Lung (tissue), 16 donors: ENCODE results near the gene SMPX. TPM values are rescaled to one million over a fixed set of nuclear protein-coding genes. Genes with fewer than 3 reads are reported as not detected.

Experiments
- ATAC-seq: fragments of 200-7000 bp; cut with Tn5 transposase; one replicate; pipeline ENCODE4 v1.9.1; 2020; ENCODE audit warnings: moderate number of reproducible peaks; ENCODE audit not compliant: insufficient read depth, low FRiP score
- DNase-seq, 3 donors: peaks; one replicate each; pipeline ENCODE4 v3.0.0-alpha.2; 2013 to 2017
- H3K27ac ChIP-seq, 2 donors: one replicate each; pipeline ENCODE4 v1.5.1; 2013; ENCODE audit warnings: mild to moderate bottlenecking in 2 of 2, moderate library complexity in 2 of 2, control low read depth in 1 of 2, inconsistent platforms in 1 of 2, low read depth in 1 of 2, low read length in 1 of 2
- H3K27me3 ChIP-seq, 3 donors: one replicate each; pipeline ENCODE4 v1.5.1; 2013; ENCODE audit warnings: low read length in 2 of 3; ENCODE audit not compliant: control insufficient read depth in 3 of 3, insufficient read depth in 3 of 3
- H3K36me3 ChIP-seq, 4 donors: one replicate each; pipeline ENCODE4 v1.5.1; 2013; ENCODE audit warnings: low read length in 4 of 4, mild to moderate bottlenecking in 1 of 4, moderate library complexity in 1 of 4; ENCODE audit not compliant: control insufficient read depth in 4 of 4, insufficient read depth in 4 of 4
- H3K4me1 ChIP-seq, 5 donors: one replicate each; pipeline ENCODE4 v1.5.1; 2013; ENCODE audit warnings: low read length in 5 of 5, mild to moderate bottlenecking in 2 of 5, moderate library complexity in 1 of 5; ENCODE audit not compliant: control insufficient read depth in 5 of 5, insufficient read depth in 5 of 5
- H3K4me3 ChIP-seq: one replicate; pipeline ENCODE4 v1.5.1; 2013; ENCODE audit warnings: mild to moderate bottlenecking, control low read depth, moderate library complexity
- H3K9ac ChIP-seq, 2 donors: one replicate each; pipeline ENCODE4 v1.5.1; 2013; ENCODE audit warnings: low read length in 2 of 2, control low read depth in 1 of 2; ENCODE audit not compliant: insufficient read depth in 1 of 2
- H3K9me3 ChIP-seq, 4 donors: one replicate each; pipeline ENCODE4 v1.5.1; 2013; ENCODE audit warnings: low read length in 3 of 4, mild to moderate bottlenecking in 1 of 4, moderate library complexity in 1 of 4; ENCODE audit not compliant: control insufficient read depth in 4 of 4, insufficient read depth in 3 of 4
- CTCF ChIP-seq: IDR thresholded peaks from 2 replicates; pipeline ENCODE4 v1.5.1; 2012; ENCODE audit warnings: mild to moderate bottlenecking; ENCODE audit errors: control extremely low read depth, extremely low read depth
- WGBS, 2 donors: extraction: QIAGEN DNeasy Blood & Tissue Kit; methylation state at CpG; one replicate each; pipeline ENCODE4 v1.1.7; 2013; 5-methylcytosine and 5-hydroxymethylcytosine counted together
- long read RNA-seq, 5 donors: transcript quantifications; one replicate each; lab custom pipeline, GENCODE V29; 2026
- polyA plus RNA-seq, 2 donors: library from polyadenylated mRNA; stranded (reverse); fragments of 200-250 nt; gene quantifications; one replicate each; pipeline ENCODE4 v1.2.1, GENCODE V29; 2013
- total RNA-seq, 2 donors: library from RNA; depleted of rRNA in 1 of 2; stranded (reverse); fragments of >200 nt in 1 of 2; gene quantifications; one replicate each; pipeline ENCODE4 v1.2.1, GENCODE V29; 2014 to 2021
- donor health status: control.
- donor health status: control.
- donor health status: Bipolar disorder and iron deficiency.
- donor health status: healthy.
- donor health status: DM: yes; HTN: yes; CAD: no.

The SMPX gene
- total RNA-seq, result 1 to 10 TPM in 1 of 2 donors, not detected in 1; 2.3 TPM
- polyA plus RNA-seq, result under 1 TPM in 1 of 2 donors, not detected in 1; 0.08 TPM
- long read RNA-seq, donor 1, partial matches to known transcripts, result 0 of 4 reads
- long read RNA-seq, donor 1, other reads (novel, unspliced or antisense), result 0 of 4 reads
- long read RNA-seq, donor 2, transcript SMPX-203 (5 exons, 891 nt), result major isoform, 5 of 5 reads
- long read RNA-seq, donor 2, partial matches to known transcripts, result 0 of 5 reads
- long read RNA-seq, donor 2, other reads (novel, unspliced or antisense), result 0 of 5 reads
- long read RNA-seq, donor 3, result 0 reads
- long read RNA-seq, donor 4, result 0 reads
- long read RNA-seq, donor 5, transcript SMPX-203 (5 exons, 891 nt), result major isoform, 7 of 7 reads
- long read RNA-seq, donor 5, partial matches to known transcripts, result 0 of 7 reads
- long read RNA-seq, donor 5, other reads (novel, unspliced or antisense), result 0 of 7 reads

GRCh38 chrX:21757960-21758359 lies at the start of gene SMPX:
SMPX (minus strand) TSS chrX:21758116; CDS start chrX:21754290, 3,826 bp downstream.
- Histone ChIP-seq H3K27ac (peak within 1 kb of the TSS in 1 of 2 donors; percentile 81), H3K27me3 (peaks cover 0 to 15% (median 12%) of the 10 kb centered on the region in 3 donors), H3K4me1 (no peaks in the 10 kb centered on the region), H3K36me3 (no peaks in the 10 kb centered on the region), H3K9ac (no peak within 1 kb of the TSS), H3K9me3 (no peaks in the 10 kb centered on the region), H3K4me3 (no peak within 1 kb of the TSS)
- DNase-seq (peak in 1 of 3 donors; percentile 11), ATAC-seq (no peak)
- TF ChIP-seq CTCF, result no peak
- 63 to 71% methylated on average over 12 of the region's 12 CpGs for WGBS, 2 donors

GRCh38 chrX:21806691-21807090 lies 48.8 kb upstream of the SMPX start:
- Histone ChIP-seq H3K9ac (no peak overlapping the region), H3K36me3 (no peaks in the 10 kb centered on the region), H3K9me3 (peaks cover 0 to 5% (median 0%) of the 10 kb centered on the region in 4 donors), H3K4me3 (no peak overlapping the region), H3K27me3 (peaks cover 0 to 6% (median 0%) of the 10 kb centered on the region in 3 donors), H3K4me1 (no peaks in the 10 kb centered on the region), H3K27ac (no peak overlapping the region)
- no peak for TF ChIP-seq CTCF
- DNase-seq (no peak), ATAC-seq (no peak)

- H3K27ac ChIP-seq, result no peak overlapping the region
- H3K36me3 ChIP-seq, result no peaks in the 10 kb centered on the region
- no peaks in the 10 kb centered on the region for H3K4me1 ChIP-seq
- H3K9me3 ChIP-seq, result no peaks in the 10 kb centered on the region
- ATAC-seq (no peak), DNase-seq (no peak)
- peaks cover 0 to 6% (median 0%) of the 10 kb centered on the region in 3 donors for H3K27me3 ChIP-seq
- no peak overlapping the region for H3K4me3 ChIP-seq
- no peak overlapping the region for H3K9ac ChIP-seq
- TF ChIP-seq CTCF, result no peak
These were observed 44.9 kb upstream of the SMPX start for GRCh38 chrX:21802839-21803238.
